GM06990 (cell line): ENCODE measurements around the gene MLXIP.
A peak's percentile ranks its signal among the peaks of the same experiment; 100 is the strongest.

ENCODE experiments used
- DNase-seq: peaks from one replicate; pipeline ENCODE4 v3.0.0-alpha.2; 2011; ENCODE audit not compliant: insufficient read length; ENCODE audit errors: extremely low read depth
- H3K27me3 ChIP-seq: replicated peaks from 2 replicates; pipeline ENCODE4 v1.6.0; 2011; ENCODE audit warnings: low read length; ENCODE audit not compliant: control insufficient read depth, insufficient read depth
- H3K36me3 ChIP-seq: 2 replicates; pipeline ENCODE4 v1.5.1; 2011; ENCODE audit warnings: low read length; ENCODE audit not compliant: control insufficient read depth, insufficient read depth
- H3K4me3 ChIP-seq: replicated peaks from 2 replicates; pipeline ENCODE4 v1.5.1; 2011; ENCODE audit warnings: low read depth, mild to moderate bottlenecking, control low read depth, low read length
- TF ChIP-seq, protein P1 (sequence below): IDR thresholded peaks from 2 replicates; pipeline ENCODE4 v1.5.1; 2011; ENCODE audit warnings: low read length, control low read depth, mild to moderate bottlenecking, inconsistent platforms; ENCODE audit not compliant: insufficient read depth, poor library complexity, severe bottlenecking

MLXIP gene

DNA sequence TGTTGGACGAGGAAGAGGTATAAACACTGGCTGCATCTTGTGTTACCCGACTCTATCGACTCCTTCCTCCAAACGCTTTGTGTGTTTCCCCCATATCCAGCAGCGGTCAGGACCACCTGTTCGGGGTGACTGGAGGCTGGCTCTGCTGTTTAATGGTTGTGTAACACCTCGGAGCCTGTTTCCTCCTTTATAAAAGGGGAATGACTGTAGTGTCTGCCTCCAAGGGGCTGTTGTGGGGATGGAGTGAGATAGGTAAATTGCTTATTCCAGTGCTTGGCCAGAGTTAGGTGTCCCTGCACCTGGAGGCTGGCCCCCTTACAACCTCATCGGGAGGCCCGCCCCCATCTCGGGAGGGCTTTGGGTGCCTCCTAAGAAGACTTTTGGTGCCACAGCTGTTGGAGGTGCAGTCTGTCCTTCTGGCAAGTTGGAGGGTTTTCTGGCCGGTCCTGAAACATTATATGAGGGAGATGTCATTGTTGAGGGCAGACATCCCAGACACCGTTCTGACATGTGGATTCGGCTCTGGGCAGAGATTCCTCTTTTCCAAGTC is 1.1 kb downstream of the MLXIP start:
- Histone ChIP-seq H3K4me3 (peak overlapping the region; percentile 55), H3K27me3 (no peaks in the 10 kb centered on the region), H3K36me3 (no peaks in the 10 kb centered on the region)
- TF ChIP-seq, protein P1, sequence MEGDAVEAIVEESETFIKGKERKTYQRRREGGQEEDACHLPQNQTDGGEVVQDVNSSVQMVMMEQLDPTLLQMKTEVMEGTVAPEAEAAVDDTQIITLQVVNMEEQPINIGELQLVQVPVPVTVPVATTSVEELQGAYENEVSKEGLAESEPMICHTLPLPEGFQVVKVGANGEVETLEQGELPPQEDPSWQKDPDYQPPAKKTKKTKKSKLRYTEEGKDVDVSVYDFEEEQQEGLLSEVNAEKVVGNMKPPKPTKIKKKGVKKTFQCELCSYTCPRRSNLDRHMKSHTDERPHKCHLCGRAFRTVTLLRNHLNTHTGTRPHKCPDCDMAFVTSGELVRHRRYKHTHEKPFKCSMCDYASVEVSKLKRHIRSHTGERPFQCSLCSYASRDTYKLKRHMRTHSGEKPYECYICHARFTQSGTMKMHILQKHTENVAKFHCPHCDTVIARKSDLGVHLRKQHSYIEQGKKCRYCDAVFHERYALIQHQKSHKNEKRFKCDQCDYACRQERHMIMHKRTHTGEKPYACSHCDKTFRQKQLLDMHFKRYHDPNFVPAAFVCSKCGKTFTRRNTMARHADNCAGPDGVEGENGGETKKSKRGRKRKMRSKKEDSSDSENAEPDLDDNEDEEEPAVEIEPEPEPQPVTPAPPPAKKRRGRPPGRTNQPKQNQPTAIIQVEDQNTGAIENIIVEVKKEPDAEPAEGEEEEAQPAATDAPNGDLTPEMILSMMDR: no peak
- no peak for DNase-seq

DNA sequence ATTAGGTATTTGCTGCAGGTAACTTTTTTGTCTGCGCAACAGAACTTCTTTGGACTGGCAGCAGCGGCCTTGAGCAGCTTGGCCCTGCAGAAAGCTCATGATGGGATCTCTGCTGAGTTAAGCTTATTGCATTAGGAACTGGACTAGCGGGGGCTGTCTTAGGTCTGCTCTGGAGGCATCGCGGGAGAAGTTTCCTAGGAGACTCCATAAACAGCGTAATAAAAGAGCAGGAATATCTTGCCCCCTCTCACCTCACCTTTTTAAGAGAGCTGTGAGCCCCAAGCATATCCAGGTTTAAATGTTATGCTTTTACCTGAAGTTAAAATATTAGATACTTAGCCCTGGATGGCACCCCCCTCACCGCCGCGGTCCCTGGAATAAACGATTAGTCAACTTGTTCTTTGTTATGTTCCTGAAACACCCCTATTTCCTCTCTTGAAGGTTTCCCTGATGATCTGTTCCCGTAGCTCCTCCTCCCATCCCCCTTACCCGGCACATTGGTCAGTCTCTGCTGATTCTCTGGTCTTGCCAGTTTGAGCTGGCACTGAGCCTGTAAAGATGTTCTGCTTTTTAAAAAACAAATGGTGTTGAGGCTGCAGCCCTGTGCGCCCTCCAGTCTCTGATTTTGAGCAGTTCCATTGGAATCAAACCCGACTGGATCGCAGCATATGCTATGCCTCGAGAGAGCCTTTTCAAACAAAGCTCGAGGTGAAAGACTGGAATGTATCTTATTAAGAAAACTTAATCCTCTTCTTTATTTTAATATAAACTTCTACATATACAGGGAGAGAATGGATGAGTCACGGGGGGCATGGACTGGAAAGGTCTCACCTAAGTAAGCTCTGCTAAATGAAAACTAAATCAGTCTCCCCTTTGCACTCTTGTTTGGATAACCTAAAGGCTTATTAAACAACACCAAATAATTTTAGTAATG is 1.9 kb downstream of the MLXIP start:
- Histone ChIP-seq H3K36me3 (no peaks in the 10 kb centered on the region), H3K27me3 (no peaks in the 10 kb centered on the region), H3K4me3 (peak overlapping the region; percentile 55)
- DNase-seq: no peak
- TF ChIP-seq, protein P1: no peak

DNA sequence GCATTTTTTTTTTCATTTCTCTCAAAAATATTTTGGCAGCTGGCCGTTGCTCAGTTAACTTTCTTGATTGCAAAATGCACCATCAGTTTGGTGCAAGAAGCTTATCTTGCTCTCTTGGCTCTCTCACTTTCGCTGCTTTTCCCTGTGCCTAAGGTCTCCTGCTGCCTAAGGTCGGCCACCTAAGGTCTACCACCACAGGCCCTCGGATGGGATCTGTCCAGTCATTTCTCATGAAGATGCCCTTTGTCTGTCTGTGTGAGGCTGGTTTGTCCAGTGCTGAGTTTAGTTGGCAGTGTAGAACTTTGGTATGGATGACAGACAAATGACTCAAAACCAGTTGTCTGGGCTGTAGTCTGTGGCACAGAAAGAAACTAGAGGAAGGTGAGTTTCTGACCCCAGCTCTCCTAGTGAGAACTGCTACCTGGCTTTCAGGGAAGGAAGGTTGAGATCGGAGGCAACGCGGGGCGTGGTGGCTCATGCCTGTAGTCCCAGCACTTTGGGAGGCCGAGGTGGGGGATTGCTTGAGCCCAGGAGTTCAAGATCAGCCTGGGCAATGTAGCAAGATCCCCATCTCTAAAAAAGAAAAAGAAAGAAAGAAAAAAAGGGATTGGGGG is 2.6 kb downstream of the MLXIP start:
- DNase-seq: no peak
- Histone ChIP-seq H3K4me3 (peak overlapping the region; percentile 16), H3K36me3 (no peaks in the 10 kb centered on the region), H3K27me3 (no peaks in the 10 kb centered on the region)
- TF ChIP-seq, protein P1: no peak

DNA sequence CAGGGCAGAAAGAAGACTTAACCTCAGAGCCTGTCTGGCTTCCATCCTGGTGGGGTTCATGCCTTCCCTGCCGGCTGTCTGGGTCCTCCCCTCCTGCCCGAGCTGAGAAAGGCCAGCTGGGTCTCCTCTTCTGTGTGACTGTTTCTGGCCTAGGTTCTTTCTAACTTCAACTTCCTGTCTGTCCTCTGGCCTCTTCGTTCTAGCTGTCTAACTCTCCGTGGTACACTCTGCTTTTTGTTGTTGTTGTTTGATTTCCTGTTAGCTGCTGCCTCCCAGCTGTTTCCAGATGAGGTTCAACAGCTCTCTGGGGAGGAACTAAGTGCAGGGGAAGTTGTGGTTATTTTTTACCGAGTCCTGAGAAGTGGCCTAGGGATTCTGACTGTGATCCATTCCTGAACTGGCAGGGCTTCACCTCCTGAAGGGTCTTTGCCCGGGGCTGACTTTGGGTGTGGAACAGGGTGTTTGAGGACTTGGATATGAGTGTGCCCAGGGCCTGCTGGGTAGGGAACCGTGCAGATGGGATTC is 3.2 kb downstream of the MLXIP start:
- peak; percentile 56 for DNase-seq
- no peaks in the 10 kb centered on the region for H3K36me3 ChIP-seq
- TF ChIP-seq, protein P1: no peak
- H3K4me3 ChIP-seq: no peak overlapping the region
- H3K27me3 ChIP-seq: no peaks in the 10 kb centered on the region

DNA sequence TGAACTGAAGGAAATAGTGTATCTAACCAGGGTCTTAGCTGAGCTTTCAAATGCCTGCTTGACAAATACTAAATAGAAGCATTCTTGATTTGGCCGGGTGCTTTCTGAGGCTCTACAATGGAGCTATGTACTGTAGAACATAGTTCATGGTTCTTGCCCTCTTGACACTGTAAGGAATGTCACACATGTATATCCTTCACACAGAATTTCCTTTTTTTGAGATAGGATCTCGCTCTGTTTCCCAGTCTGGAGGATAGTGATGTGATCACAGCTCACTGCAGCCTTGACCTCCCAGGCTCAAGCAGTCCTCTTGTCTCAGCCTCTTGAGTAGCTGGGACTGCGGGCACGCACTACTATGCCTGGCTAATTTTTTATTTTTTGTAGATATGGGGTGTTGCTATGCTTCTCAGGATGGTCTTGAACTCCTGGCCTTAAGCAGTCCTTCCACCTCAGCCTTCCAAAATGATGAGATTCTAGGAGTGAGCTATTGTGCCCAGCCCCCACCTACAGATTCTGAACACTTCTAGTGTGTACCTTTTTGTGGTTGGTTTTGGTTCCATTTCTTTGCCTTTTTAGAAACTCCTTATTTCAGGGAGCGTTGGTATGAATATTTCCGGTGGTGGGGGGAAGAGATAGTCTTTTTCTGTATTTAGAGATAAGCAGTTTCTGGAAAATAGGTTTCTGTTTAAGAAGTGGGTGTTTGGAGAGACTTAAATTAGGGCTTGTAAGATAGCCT is 4.2 kb downstream of the MLXIP start:
- no peaks in the 10 kb centered on the region for H3K36me3 ChIP-seq
- no peak overlapping the region for H3K4me3 ChIP-seq
- DNase-seq: no peak
- no peaks in the 10 kb centered on the region for H3K27me3 ChIP-seq
- TF ChIP-seq, protein P1: no peak
